GM06990 (cell line): ENCODE measurements around the gene SIGMAR1.
A peak's percentile ranks its signal among the peaks of the same experiment; 100 is the strongest.

Experiments used
- DNase-seq: peaks from one replicate; pipeline ENCODE4 v3.0.0-alpha.2; 2011; ENCODE audit not compliant: insufficient read length; ENCODE audit errors: extremely low read depth
- H3K27me3 ChIP-seq: replicated peaks from 2 replicates; pipeline ENCODE4 v1.6.0; 2011; ENCODE audit warnings: low read length; ENCODE audit not compliant: control insufficient read depth, insufficient read depth
- H3K36me3 ChIP-seq: 2 replicates; pipeline ENCODE4 v1.5.1; 2011; ENCODE audit warnings: low read length; ENCODE audit not compliant: control insufficient read depth, insufficient read depth
- H3K4me3 ChIP-seq: replicated peaks from 2 replicates; pipeline ENCODE4 v1.5.1; 2011; ENCODE audit warnings: low read depth, mild to moderate bottlenecking, control low read depth, low read length
- CTCF ChIP-seq: IDR thresholded peaks from 2 replicates; pipeline ENCODE4 v1.5.1; 2011; ENCODE audit warnings: low read length, control low read depth, mild to moderate bottlenecking, inconsistent platforms; ENCODE audit not compliant: insufficient read depth, poor library complexity, severe bottlenecking

SIGMAR1 gene

GRCh38 chr9:34589636-34590380, 47.8 kb downstream of the SIGMAR1 start, which contains the start of gene CNTFR:
Gene CNTFR, minus strand, starts transcription at chr9:34589724. Its CDS starts 20,743 bp downstream, at chr9:34568981.
- H3K27me3 ChIP-seq: peaks cover 13% of the 10 kb centered on the region
- H3K4me3 ChIP-seq: no peak within 1 kb of the TSS
- no peak for DNase-seq
- H3K36me3 ChIP-seq: no peaks in the 10 kb centered on the region
- TF ChIP-seq CTCF: no peak

GRCh38 chr9:34588671-34589635, 48.6 kb downstream of the SIGMAR1 start:
- peaks cover 13% of the 10 kb centered on the region for H3K27me3 ChIP-seq
- no peak for TF ChIP-seq CTCF

GRCh38 chr9:34587271-34587670, 50.3 kb downstream of the SIGMAR1 start:
- no peak for TF ChIP-seq CTCF
- Histone ChIP-seq H3K36me3 (no peaks in the 10 kb centered on the region), H3K27me3 (peaks cover 13% of the 10 kb centered on the region), H3K4me3 (no peak overlapping the region)
- DNase-seq: no peak

More at GRCh38 chr9:34588671-34589635, 48.6 kb downstream of the SIGMAR1 start:
- peak; percentile 22 for DNase-seq
- no peak overlapping the region for H3K4me3 ChIP-seq
- H3K36me3 ChIP-seq: no peaks in the 10 kb centered on the region

GRCh38 chr9:34585946-34586669, 51.5 kb downstream of the SIGMAR1 start:
- H3K4me3 ChIP-seq: no peak overlapping the region
- peaks cover 13% of the 10 kb centered on the region for H3K27me3 ChIP-seq
- no peak for TF ChIP-seq CTCF
- H3K36me3 ChIP-seq: no peaks in the 10 kb centered on the region
- no peak for DNase-seq

- H3K4me3 ChIP-seq: no peak overlapping the region
- peaks cover 13% of the 10 kb centered on the region for H3K27me3 ChIP-seq
- no peak for TF ChIP-seq CTCF
- no peak for DNase-seq
- H3K36me3 ChIP-seq: no peaks in the 10 kb centered on the region
These were observed 52.6 kb downstream of the SIGMAR1 start for GRCh38 chr9:34584970-34585369.
